Gastroesophageal sphincter (tissue), 4 donors: ENCODE measurements around the gene NELFA. TPM values are rescaled to one million over a fixed set of nuclear protein-coding genes. Genes with fewer than 3 reads are reported as not detected.
"Not testable (repeated sequence)": the region's sequence is repeated elsewhere in the genome, so short reads cannot be mapped to it uniquely, and the experiment has no call there.

ENCODE experiments used
- ATAC-seq: fragments of 150-250 bp; one replicate; pipeline ENCODE4 v1.9.1; 2016; ENCODE audit warnings: mild to moderate bottlenecking, moderate library complexity
- H3K27ac ChIP-seq, 4 donors: fragments of 200-600 bp; sonication (generic) in 3 of 4; 1 replicate in 3 of 4; 2 replicates in 1 of 4; pipeline ENCODE4 v1.5.1; 2016 to 2019
- H3K27me3 ChIP-seq: fragments of 200-600 bp; sonication (generic); one replicate; pipeline ENCODE4 v1.5.1; 2019
- H3K36me3 ChIP-seq, 2 donors: fragments of 200-600 bp; sonication (generic); one replicate each; pipeline ENCODE4 v1.5.1; 2019; ENCODE audit warnings: control low read depth in 1 of 2
- H3K4me1 ChIP-seq, 3 donors: fragments of 200-600 bp; sonication (generic); 1 replicate in 2 of 3; 2 replicates in 1 of 3; pipeline ENCODE4 v1.5.1; 2016 to 2019; ENCODE audit warnings: control low read depth in 2 of 3
- H3K4me3 ChIP-seq, 2 donors: fragments of 200-600 bp; sonication (generic); one replicate each; pipeline ENCODE4 v1.5.1; 2019; ENCODE audit warnings: mild to moderate bottlenecking in 1 of 2, moderate library complexity in 1 of 2
- H3K9me3 ChIP-seq, 3 donors: fragments of 200-600 bp; sonication (generic); one replicate each; pipeline ENCODE4 v1.5.1; 2017 to 2019; ENCODE audit warnings: control low read depth in 2 of 3
- CTCF ChIP-seq, 4 experiments: fragments of 200-600 bp in 2 of 4; fragments of 450-650 bp in 2 of 4; sonication (generic) in 1 of 4; IDR thresholded peaks; one replicate each; pipeline ENCODE4 v1.5.1; 2017 to 2019; ENCODE audit warnings: antibody characterized with exemption in 4 of 4, mild to moderate bottlenecking in 2 of 4, moderate library complexity in 2 of 4
- EP300 ChIP-seq: sonication (generic); formaldehyde crosslinking; IDR thresholded peaks from one replicate; pipeline ENCODE4 v1.6.1; 2017; ENCODE audit warnings: antibody characterized with exemption, mild to moderate bottlenecking
- POLR2A ChIP-seq, 2 donors: fragments of 450-650 bp; IDR thresholded peaks; one replicate each; pipeline ENCODE4 v1.6.1; 2017; ENCODE audit warnings: antibody characterized with exemption in 2 of 2, mild to moderate bottlenecking in 2 of 2, moderate library complexity in 1 of 2
- POLR2AphosphoS5 ChIP-seq: sonication (generic); formaldehyde crosslinking; IDR thresholded peaks from one replicate; pipeline ENCODE4 v1.6.1; 2017; ENCODE audit warnings: antibody characterized with exemption
- WGBS, 2 donors: methylation state at CpG; one replicate each; pipeline ENCODE4 v1.1.5; 2018; ENCODE audit warnings: low coverage in 1 of 2; 5-methylcytosine and 5-hydroxymethylcytosine counted together
- total RNA-seq, 4 donors: library from RNA; depleted of rRNA; stranded (reverse); fragments of >200 nt; gene quantifications; one replicate each; pipeline ENCODE4 v1.1.0, GENCODE V29; 2016

Gene NELFA
- total RNA-seq, 4 donors from 2014 or later = 14.5 to 19.4 (median 17.5) TPM

GRCh38 chr4:2024683-2025082 lies 15.9 kb upstream of the NELFA start:
- Histone ChIP-seq H3K36me3 (no peaks in the 10 kb centered on the region), H3K4me3 (no peak overlapping the region), H3K9me3 (no peaks in the 10 kb centered on the region), H3K27ac (no peak overlapping the region), H3K4me1 (no peaks in the 10 kb centered on the region), H3K27me3 (peaks cover 40% of the 10 kb centered on the region)
- no peak for TF ChIP-seq POLR2A (IDR thresholded peaks at IDR 0.05)
- no peak for TF ChIP-seq EP300
- no peak for TF ChIP-seq CTCF (IDR thresholded peaks at IDR 0.05)
- TF ChIP-seq POLR2AphosphoS5 = no peak
- ATAC-seq = no peak

- H3K27ac ChIP-seq = not testable (repeated sequence)
- WGBS, 2 donors = 18 to 31% methylated on average over 5 to 9 of the region's 15 CpGs
These were observed 12.7 kb upstream of the NELFA start for GRCh38 chr4:2021358-2022018.

GRCh38 chr4:2015008-2015407 lies 6.2 kb upstream of the NELFA start:
- no peaks in the 10 kb centered on the region for H3K36me3 ChIP-seq
- ATAC-seq = no peak
- TF ChIP-seq POLR2AphosphoS5 (no peak), EP300 (no peak), POLR2A (IDR thresholded peaks at IDR 0.05) (no peak), CTCF (IDR thresholded peaks at IDR 0.05) (no peak)
- WGBS, 2 donors = 53 to 60% methylated on average over 1 to 4 of the region's 4 CpGs
- no peak overlapping the region for H3K27ac ChIP-seq
- no peak overlapping the region for H3K4me3 ChIP-seq
- H3K4me1 ChIP-seq = peaks cover 0 to 5% (median 3%) of the 10 kb centered on the region in 3 donors
- H3K27me3 ChIP-seq = peaks cover 10% of the 10 kb centered on the region
- no peaks in the 10 kb centered on the region for H3K9me3 ChIP-seq

More at GRCh38 chr4:2021358-2022018, 12.7 kb upstream of the NELFA start:
- not testable (repeated sequence) for H3K36me3 ChIP-seq, ATAC-seq, H3K9me3 ChIP-seq, H3K4me3 ChIP-seq, H3K4me1 ChIP-seq
- peaks cover 50% of the 10 kb centered on the region for H3K27me3 ChIP-seq

- H3K27ac ChIP-seq = no peak overlapping the region
- no peak for ATAC-seq
- no peaks in the 10 kb centered on the region for H3K9me3 ChIP-seq
- WGBS, 2 donors = 95% methylated on average over 1 of the region's 3 CpGs; no CpG with 5 or more reads in 1 of the 2 donors
- no peaks in the 10 kb centered on the region for H3K27me3 ChIP-seq
- H3K4me1 ChIP-seq = peaks cover 0 to 28% (median 10%) of the 10 kb centered on the region in 3 donors
- no peak for TF ChIP-seq EP300
- TF ChIP-seq POLR2A (IDR thresholded peaks at IDR 0.05) = no peak
- TF ChIP-seq CTCF (IDR thresholded peaks at IDR 0.05) = no peak
- no peak for TF ChIP-seq POLR2AphosphoS5
- H3K4me3 ChIP-seq = no peak overlapping the region
- H3K36me3 ChIP-seq = no peaks in the 10 kb centered on the region
These were observed 2.8 kb upstream of the NELFA start for GRCh38 chr4:2011583-2011982.

- peak; percentile 28 for ATAC-seq
- TF ChIP-seq POLR2AphosphoS5 (no peak), EP300 (no peak), POLR2A (IDR thresholded peaks at IDR 0.05) (no peak), CTCF (IDR thresholded peaks at IDR 0.05) (peak in 2 of 4 experiments; percentile 18 to 27)
- Histone ChIP-seq H3K27ac (peak overlapping the region; percentile 88 to 99 (median 96)), H3K27me3 (no peaks in the 10 kb centered on the region), H3K4me1 (peaks cover 0 to 38% (median 10%) of the 10 kb centered on the region in 3 donors), H3K36me3 (peaks cover 0 to 14% of the 10 kb centered on the region in 2 donors), H3K4me3 (peak overlapping the region; percentile 85 to 97), H3K9me3 (no peaks in the 10 kb centered on the region)
- WGBS, 2 donors = 5 to 11% methylated on average over 12 to 21 of the region's 23 CpGs
These were observed 968 bp upstream of the NELFA start for GRCh38 chr4:2009651-2010233.
